SK-N-MC (cell line): Measurements from ENCODE around the gene STAT5A.

ENCODE experiments used
- EZH2 ChIP-seq: fragments of 200-600 bp; sonication (generic); IDR thresholded peaks from one replicate; pipeline ENCODE4 v1.6.1; 2017; ENCODE audit warnings: antibody characterized with exemption
- POLR2AphosphoS5 ChIP-seq: IDR thresholded peaks from 2 replicates; pipeline ENCODE4 v1.6.1; 2012; ENCODE audit warnings: mild to moderate bottlenecking, low read depth, low read length, borderline replicate concordance

DNA sequence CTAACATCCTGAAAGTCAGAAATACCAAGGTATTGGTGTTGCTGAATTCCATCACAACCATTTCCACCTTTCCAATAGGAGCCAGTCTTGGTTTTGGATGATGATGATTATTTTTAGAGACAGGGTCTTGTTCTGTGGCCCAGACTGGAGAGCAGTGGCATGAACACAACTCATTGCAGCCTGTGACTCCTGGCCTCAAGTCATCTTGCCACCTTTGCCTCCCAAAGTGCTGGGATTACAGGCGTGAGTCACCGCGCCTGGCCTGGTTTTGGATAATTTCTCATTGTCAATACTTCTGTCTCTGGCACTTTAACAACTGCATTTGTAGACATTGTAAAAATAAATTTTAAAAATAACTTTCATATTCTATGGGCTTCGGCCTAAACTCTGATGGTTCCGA lies 34.7 kb upstream of the STAT5A start:
- TF ChIP-seq POLR2AphosphoS5 (no peak), EZH2 (no peak)
